HepG2 (cell line): ENCODE measurements around the gene DPP6. TPM values are rescaled to one million over a fixed set of nuclear protein-coding genes. Genes with fewer than 3 reads are reported as not detected.

Source experiments
- ATAC-seq: fragments of 200-7000 bp; cut with Tn5 transposase; 3 replicates; pipeline ENCODE4 v1.9.1; 2020; ENCODE audit warnings: mild to moderate bottlenecking, moderate library complexity
- BruUV-seq: library from RNA; stranded (reverse); fragments of 400-500 nt; replicated peaks from 2 replicates; lab custom pipeline; 2021; lab: Mats Ljungman, UMichigan
- CTCF ChIA-PET: fragments of 300-600 bp; formaldehyde crosslinking; extraction: SDS; loops from one replicate; lab custom pipeline; 2021; ENCODE audit warnings: low total read pairs, inconsistent platforms, low intra/inter-chr PET ratio; lab: Yijun Ruan, JAX
- POLR2A ChIA-PET: fragments of 350-600 bp; sonication (Branson Sonifier 250); formaldehyde crosslinking; loops from one replicate; lab custom pipeline; 2020; ENCODE audit warnings: antibody characterized with exemption, inconsistent platforms; lab: Yijun Ruan, JAX
- DNase-seq: peaks from one replicate; pipeline ENCODE4 v3.0.0-alpha.2; 2015; ENCODE audit warnings: low spot score
- FAIRE-seq: peaks from 3 replicates; lab custom pipeline; 2011; peaks lifted over from hg19 to GRCh38; lab: Jason Lieb, UNC
- H2AFZ ChIP-seq: one replicate; pipeline ENCODE4 v1.6.1; 2011; ENCODE audit warnings: low read length, inconsistent platforms
- H3K27ac ChIP-seq: fragments of 300-600 bp; 3 replicates; pipeline ENCODE4 v1.8.0; 2011; ENCODE audit warnings: mixed run types, mild to moderate bottlenecking, mixed read lengths, low read length, inconsistent platforms; ENCODE audit not compliant: insufficient read depth; ENCODE audit errors: extremely low read length
- H3K27me3 ChIP-seq, 2 experiments: fragments of 200-600 bp in 1 of 2; 2 replicates in 1 of 2; 3 replicates in 1 of 2; pipeline versions ENCODE4 v1.6.0 to v1.8.0; 2011; ENCODE audit warnings: low read length in 2 of 2, mild to moderate bottlenecking in 2 of 2, moderate library complexity in 2 of 2, inconsistent platforms in 1 of 2; ENCODE audit not compliant: insufficient read depth in 2 of 2, control insufficient read depth in 1 of 2
- H3K36me3 ChIP-seq, 2 experiments: fragments of 200-600 bp in 1 of 2; replicated peaks in 1 of 2; 2 replicates in 1 of 2; 3 replicates in 1 of 2; pipeline versions ENCODE4 v1.5.1 to v1.8.0; 2011; ENCODE audit warnings: low read length in 2 of 2, inconsistent platforms in 1 of 2; ENCODE audit not compliant: insufficient read depth in 2 of 2, control insufficient read depth in 1 of 2
- H3K4me1 ChIP-seq: 2 replicates; pipeline ENCODE4 v1.5.1; 2012; ENCODE audit warnings: low read length, inconsistent platforms; ENCODE audit not compliant: insufficient read depth
- H3K4me2 ChIP-seq: 2 replicates; pipeline ENCODE4 v1.6.0; 2011; ENCODE audit warnings: low read depth, low read length, inconsistent platforms
- H3K4me3 ChIP-seq, 3 experiments: fragments of 200-600 bp in 1 of 3; sonication (generic), shearing (Covaris generic) in 1 of 3; replicated peaks in 1 of 3; 2 replicates each; pipeline ENCODE4 v1.5.1; 2011 to 2016; ENCODE audit warnings: low read length in 3 of 3, inconsistent platforms in 2 of 3, low read depth in 2 of 3, mild to moderate bottlenecking in 2 of 3, control low read depth in 1 of 3, mixed read lengths in 1 of 3; ENCODE audit not compliant: insufficient read depth in 1 of 3
- H3K79me2 ChIP-seq: one replicate; pipeline ENCODE4 v1.6.1; 2011; ENCODE audit warnings: low read length, inconsistent platforms; ENCODE audit not compliant: insufficient read depth
- H3K9ac ChIP-seq: 2 replicates; pipeline ENCODE4 v1.6.0; 2011; ENCODE audit warnings: mild to moderate bottlenecking, low read depth, low read length, inconsistent platforms; ENCODE audit not compliant: insufficient read depth
- H3K9me3 ChIP-seq: 2 replicates; pipeline ENCODE4 v1.5.1; 2012; ENCODE audit warnings: mild to moderate bottlenecking, low read length
- H4K20me1 ChIP-seq: 2 replicates; pipeline ENCODE4 v1.6.0; 2011; ENCODE audit warnings: inconsistent platforms, mild to moderate bottlenecking, low read length, moderate library complexity; ENCODE audit not compliant: insufficient read depth
- ASH2L ChIP-seq: fragments of 300-600, 200-600 bp; sonication (generic); IDR thresholded peaks from 2 replicates; pipeline ENCODE4 v1.7.0; 2017; ENCODE audit warnings: low read depth, mild to moderate bottlenecking, moderate library complexity, mixed read lengths, low read length; ENCODE audit not compliant: insufficient read length
- CREB1 ChIP-seq, 2 experiments: fragments of 450-650 bp in 1 of 2; IDR thresholded peaks; 2 replicates each; pipeline ENCODE4 v1.6.1; 2016 to 2017; ENCODE audit warnings: control low read depth in 1 of 2, mild to moderate bottlenecking in 1 of 2, missing compliant biosample characterization in 1 of 2, missing genetic modification characterization in 1 of 2
- FOXA1 ChIP-seq, 2 experiments: fragments of 450-650 bp in 1 of 2; sonication (generic) in 1 of 2; formaldehyde crosslinking in 1 of 2; IDR thresholded peaks; 2 replicates each; pipeline versions ENCODE4 v1.4.0 to v1.6.1; 2016 to 2020; ENCODE audit warnings: missing genetic modification reagents in 1 of 2
- IRF2 ChIP-seq: IDR thresholded peaks from 2 replicates; pipeline ENCODE4 v1.6.1; 2018; ENCODE audit warnings: missing genetic modification reagents, missing compliant biosample characterization
- KAT8 ChIP-seq: IDR thresholded peaks from 2 replicates; pipeline ENCODE4 v1.6.1; 2016; ENCODE audit warnings: missing genetic modification reagents, missing compliant biosample characterization
- MTF1 ChIP-seq: sonication (generic); formaldehyde crosslinking; IDR thresholded peaks from 2 replicates; pipeline ENCODE4 v1.5.0; 2020; ENCODE audit warnings: missing genetic modification reagents
- NAIF1 ChIP-seq: sonication (generic); formaldehyde crosslinking; IDR thresholded peaks from 2 replicates; pipeline ENCODE4 v1.5.0; 2020; ENCODE audit warnings: mild to moderate bottlenecking, missing genetic modification reagents, borderline replicate concordance
- PHF21A ChIP-seq: sonication (generic); formaldehyde crosslinking; IDR thresholded peaks from 2 replicates; pipeline ENCODE4 v1.5.0; 2020; ENCODE audit warnings: mild to moderate bottlenecking, missing genetic modification reagents
- SIN3B ChIP-seq: fragments of 150-350 bp; IDR thresholded peaks from 2 replicates; pipeline ENCODE4 v1.6.1; 2014; ENCODE audit warnings: low read length
- UBTF ChIP-seq: sonication (generic); formaldehyde crosslinking; IDR thresholded peaks from 2 replicates; pipeline ENCODE4 v1.4.0; 2020; ENCODE audit warnings: mild to moderate bottlenecking, missing genetic modification reagents
- XRCC5 ChIP-seq: fragments of 200-400 bp; formaldehyde crosslinking; optimal IDR thresholded peaks from 2 replicates; pipeline ENCODE3; 2017; ENCODE audit warnings: mild to moderate bottlenecking, low read length
- ZNF367 ChIP-seq: sonication (generic); formaldehyde crosslinking; IDR thresholded peaks from 2 replicates; pipeline ENCODE4 v1.4.0; 2020; ENCODE audit warnings: missing genetic modification reagents, borderline replicate concordance
- ZNF652 ChIP-seq: IDR thresholded peaks from 2 replicates; pipeline ENCODE4 v1.6.1; 2016; ENCODE audit warnings: low read depth, borderline replicate concordance
- ZNF792 ChIP-seq: IDR thresholded peaks from 2 replicates; pipeline ENCODE4 v1.6.1; 2016
- WGBS: methylation state at CpG from one replicate; pipeline ENCODE4 v1.1.6; 2017; ENCODE audit warnings: low lambda C conversion rate; 5-methylcytosine and 5-hydroxymethylcytosine counted together
- in situ Hi-C: cut with HindIII; loops from 2 replicates; pipeline ENCODE4 v1.10.0; 2017; ENCODE audit warnings: low pct_unique_long_range_greater_than_20kb; ENCODE audit not compliant: extremely low pct_ligation_motif_present
- intact Hi-C: fragments of 100-400 bp; cut with micrococcal nuclease; formaldehyde crosslinking; loops from one replicate; pipeline ENCODE4 v1.10.0; 2022; ENCODE audit not compliant: unreplicated experiment
- polyA plus RNA-seq, 8 experiments: library from polyadenylated mRNA; depleted of rRNA in 3 of 8; stranded (reverse) in 7 of 8; unstranded in 1 of 8; fragments of >200 nt; fragmentation: Illumina TruSeq in 4 of 8; extraction: Trizol in 4 of 8; gene quantifications; 2 replicates each; pipeline versions ENCODE4 v1.2.1 to v1.2.3, GENCODE V29; 2011 to 2016; ENCODE audit warnings: low read depth in 4 of 8, missing spikeins in 1 of 8, mixed read lengths in 1 of 8; ENCODE audit not compliant: insufficient read depth in 1 of 8
- total RNA-seq, 5 experiments: library from RNA; depleted of rRNA; stranded (reverse); fragments of >200 nt; fragmentation: Illumina TruSeq; extraction: Trizol; gene quantifications; 2 replicates each; pipeline ENCODE4 v1.2.3, GENCODE V29; 2016; ENCODE audit warnings: low read depth in 1 of 5

Gene DPP6
- total and polyA plus RNA-seq, 2 of the 13 experiments (the other 11 are each of a cell fraction or from before 2014, with no cell fraction given) = not detected

- TF ChIP-seq UBTF (CRISPR knock-in tag) = no peak
- no peak for TF ChIP-seq NAIF1
- TF ChIP-seq SIN3B = no peak
- TF ChIP-seq ZNF652 (CRISPR knock-in tag) = no peak
- TF ChIP-seq MTF1 (CRISPR knock-in tag) = no peak
- no peak for TF ChIP-seq ZNF792 (CRISPR knock-in tag)
- TF ChIP-seq, all 625 proteins: peak for 10
These were observed 875.5 kb downstream of the DPP6 start (continued) for GRCh38 chr7:154927624-154928125.

GRCh38 chr7:154928136-154929005 is 876.2 kb downstream of the DPP6 start:
- in situ Hi-C loops = loop anchor here (5.0 kb wide), 1 partner anchor 429 kb away; no protein-coding TSS in a partner anchor
- ATAC-seq (peak; percentile 88), DNase-seq (peak; percentile 95), FAIRE-seq (peak; percentile 94)
- Histone ChIP-seq H3K9me3 (peaks cover 9% of the 10 kb centered on the region), H3K9ac (peak overlapping the region; percentile 69), H3K27ac (peak overlapping the region; percentile 68), H3K36me3 (no peaks in the 10 kb centered on the region; a peak in 1 of 5 replicates), H3K4me3 (peak overlapping the region; percentile 64 to 80 (median 75)), H3K4me2 (peak overlapping the region; percentile 87), H2AFZ (peak overlapping the region; percentile 99), H3K4me1 (peaks cover 9% of the 10 kb centered on the region), H3K27me3 (no peaks in the 10 kb centered on the region; a peak in 1 of 5 replicates), H4K20me1 (no peaks in the 10 kb centered on the region), H3K79me2 (no peaks in the 10 kb centered on the region)
- WGBS = 0% methylated on average over 15 of the region's 17 CpGs
- POLR2A ChIA-PET = interaction anchor here (1.3 to 1.6 kb wide), 2 partner anchors 15 to 75 kb away, joined by 4 to 6 read pairs; partner anchors contain the start of gene PAXIP1
- CTCF ChIA-PET = interaction anchor here (0.7 to 2.3 kb wide), 5 partner anchors 25 to 428 kb away, joined by 3 to 22 read pairs (median 11); no protein-coding TSS in a partner anchor
- TSS peak; percentile 55 for BruUV-seq
- intact Hi-C loops = loop anchor here (1.0 to 5.0 kb wide), 3 partner anchors 25 to 264 kb away; no protein-coding TSS in a partner anchor
- TF ChIP-seq ASH2L (peak; percentile 45), IRF2 (CRISPR knock-in tag) (peak; percentile 95), PHF21A (CRISPR knock-in tag) (0 out of 2 replicates have a peak, but pooled peaks have one; percentile 36), CREB1 (IDR thresholded peaks at IDR 0.05) (peak; percentile 63), CREB1 (CRISPR knock-in tag; IDR thresholded peaks at IDR 0.05) (peak; percentile 84), FOXA1 (IDR thresholded peaks at IDR 0.05) (no peak), FOXA1 (CRISPR knock-in tag; IDR thresholded peaks at IDR 0.05) (no peak), KAT8 (peak; percentile 69), ZNF367 (CRISPR knock-in tag) (no peak), XRCC5 (peak; percentile 38)
